IPS-NIHi7 (cell line): ENCODE measurements around the gene CLDN22.
"Not testable (repeated sequence)": the region's sequence is repeated elsewhere in the genome, so short reads cannot be mapped to it uniquely, and the experiment has no call there.

ENCODE experiments used
- DNase-seq: peaks from one replicate; pipeline ENCODE4 v3.0.0; 2012; ENCODE audit warnings: mixed read lengths; ENCODE audit errors: extremely low spot score

Gene CLDN22

GRCh38 chr4:183347146-183347545, 27.1 kb upstream of the CLDN22 start:
- no peak for DNase-seq

DNA sequence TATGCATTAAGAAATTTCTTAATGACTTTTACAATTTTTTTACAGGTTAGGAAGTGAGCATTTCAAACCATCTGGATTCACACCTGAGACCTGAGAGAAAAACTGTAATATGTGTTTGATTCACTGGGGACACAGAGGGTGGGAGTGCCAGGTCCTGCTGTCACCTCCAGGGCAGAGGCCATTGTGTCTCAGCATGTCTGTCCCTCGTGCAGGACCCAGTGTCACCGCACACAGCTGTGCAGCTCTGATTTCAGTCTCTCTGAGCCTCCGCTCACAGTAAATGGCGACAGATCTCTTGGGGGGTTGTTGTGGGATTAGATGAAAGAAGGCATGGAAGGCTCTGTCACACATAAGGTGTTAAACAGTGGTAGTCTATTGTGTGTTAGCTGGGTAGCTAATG, 25.2 kb upstream of the CLDN22 start:
- DNase-seq = no peak

DNA sequence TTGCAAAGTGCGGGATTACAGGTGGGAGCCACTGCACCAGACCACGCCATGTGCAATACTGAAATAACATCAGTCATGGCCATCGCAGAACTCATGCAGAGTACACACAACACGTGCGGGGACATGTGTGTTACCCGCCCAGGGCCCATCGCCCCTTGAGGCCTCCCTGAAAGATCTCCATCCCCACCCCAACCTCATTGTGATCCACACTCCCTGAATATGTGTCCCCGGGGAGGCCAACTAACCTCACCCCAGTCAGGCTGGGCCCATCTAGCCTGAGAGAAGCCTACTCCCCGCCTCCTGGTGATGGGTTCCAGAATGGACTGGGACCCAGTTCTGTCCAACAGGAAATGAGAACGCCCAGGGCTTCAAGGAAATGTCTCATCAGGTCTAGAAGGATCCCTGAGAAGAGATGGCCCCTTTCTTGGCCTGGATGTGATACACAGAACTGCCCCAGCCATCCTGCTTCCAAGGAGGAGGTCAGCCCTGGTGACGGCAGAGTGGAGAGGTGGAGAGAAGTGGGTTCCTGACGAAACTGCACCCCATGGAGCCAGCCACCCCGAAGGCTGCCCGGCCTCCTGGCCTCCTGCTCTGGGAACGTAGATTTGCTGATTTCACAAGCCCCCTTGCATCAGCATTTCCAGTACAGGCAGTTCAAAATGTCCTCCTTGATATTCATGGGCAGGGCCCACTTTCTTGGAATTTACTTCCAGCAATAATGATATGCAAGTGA, 24.6 kb upstream of the CLDN22 start:
- no peak for DNase-seq

GRCh38 chr4:183343730-183344129, 23.7 kb upstream of the CLDN22 start:
- DNase-seq = no peak

GRCh38 chr4:183342541-183343533, 22.8 kb upstream of the CLDN22 start:
- no peak for DNase-seq

DNA sequence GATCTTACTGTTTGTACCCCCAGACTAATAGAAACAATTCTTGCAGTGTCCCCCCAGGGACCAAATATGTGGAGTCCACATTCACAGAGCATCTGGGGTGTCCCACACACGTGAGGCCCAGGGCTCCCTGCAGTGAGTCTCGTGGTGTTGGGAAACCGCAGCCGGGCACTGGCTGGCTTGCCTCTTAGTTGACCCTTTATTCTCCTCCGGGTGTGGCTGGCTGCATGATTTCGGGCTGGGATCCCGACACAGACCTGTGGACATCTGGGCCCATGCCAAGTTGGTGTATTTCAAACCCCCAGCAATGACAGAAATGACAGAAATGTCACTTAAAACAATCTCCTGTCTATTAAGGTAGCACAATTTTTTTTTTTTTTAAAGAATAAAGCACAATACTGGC, 17.8 kb upstream of the CLDN22 start:
- DNase-seq = no peak

DNA sequence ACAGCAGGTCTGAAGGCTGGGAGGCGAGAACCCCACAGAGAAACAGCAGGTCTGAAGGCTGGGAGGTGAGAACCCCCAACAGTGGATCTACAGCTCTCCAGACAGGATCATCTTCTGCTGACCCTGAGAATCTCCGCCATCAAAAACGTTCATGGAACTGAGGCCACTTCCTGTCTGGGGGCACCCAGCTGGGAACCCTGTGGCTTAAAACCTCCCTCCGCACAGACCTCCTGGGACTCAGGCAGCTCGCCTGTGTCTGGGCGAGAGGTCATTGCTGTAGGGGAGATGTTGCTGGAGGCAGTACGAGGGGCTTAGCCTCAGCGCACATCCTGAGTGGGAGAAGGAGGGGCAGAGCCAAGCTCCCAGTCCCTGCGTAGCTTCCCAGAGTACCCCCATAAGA, 17.3 kb upstream of the CLDN22 start:
- no peak for DNase-seq

DNA sequence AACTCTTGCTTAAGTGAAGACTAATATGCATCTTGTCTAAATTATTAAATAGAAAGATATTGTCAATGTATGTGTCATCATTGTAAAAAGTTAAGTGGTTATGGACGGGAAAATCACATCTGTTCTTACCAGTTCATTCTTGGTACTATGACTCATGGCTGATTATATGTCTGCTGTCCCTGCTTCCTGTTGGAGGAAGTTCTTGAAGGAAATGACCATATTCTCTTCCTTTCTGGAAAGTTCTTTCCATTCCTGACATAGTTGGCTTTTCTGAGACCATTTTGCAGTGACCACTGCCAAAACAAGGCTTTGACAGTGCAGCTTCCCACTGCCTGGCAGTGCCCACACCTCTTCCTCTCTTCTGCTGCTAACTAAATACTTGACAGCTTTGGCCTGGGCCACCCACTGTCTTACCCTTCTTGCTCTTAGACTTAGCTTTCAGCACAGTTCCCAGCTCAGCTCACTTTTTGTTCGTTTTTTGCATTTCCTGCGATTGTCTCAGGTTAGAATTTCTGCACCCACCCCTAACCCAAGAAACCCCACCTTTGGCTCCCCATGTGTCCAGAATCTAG, 15.4 kb upstream of the CLDN22 start:
- no peak for DNase-seq

DNA sequence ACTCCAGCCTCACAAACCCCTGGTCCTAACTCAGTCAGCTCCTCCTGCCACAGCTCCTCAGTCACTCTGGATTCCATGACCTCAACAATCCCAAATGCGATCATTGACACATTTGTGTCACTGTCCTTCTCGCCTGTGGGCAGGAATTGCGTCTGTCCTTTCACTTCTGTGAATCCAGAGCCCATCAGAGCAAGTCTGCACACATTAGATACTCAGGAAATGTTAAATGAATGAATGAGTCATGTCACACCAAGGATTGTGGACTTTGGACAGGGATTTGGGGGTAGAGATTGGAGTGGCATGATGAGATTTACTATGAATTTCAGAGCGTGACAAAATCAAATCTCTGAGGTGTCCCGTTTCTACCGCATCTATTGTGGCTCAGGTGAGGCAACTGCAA, 13.9 kb upstream of the CLDN22 start:
- DNase-seq = no peak

- DNase-seq = no peak
Observed at GRCh38 chr4:183333202-183333601, 13.1 kb upstream of the CLDN22 start.

DNA sequence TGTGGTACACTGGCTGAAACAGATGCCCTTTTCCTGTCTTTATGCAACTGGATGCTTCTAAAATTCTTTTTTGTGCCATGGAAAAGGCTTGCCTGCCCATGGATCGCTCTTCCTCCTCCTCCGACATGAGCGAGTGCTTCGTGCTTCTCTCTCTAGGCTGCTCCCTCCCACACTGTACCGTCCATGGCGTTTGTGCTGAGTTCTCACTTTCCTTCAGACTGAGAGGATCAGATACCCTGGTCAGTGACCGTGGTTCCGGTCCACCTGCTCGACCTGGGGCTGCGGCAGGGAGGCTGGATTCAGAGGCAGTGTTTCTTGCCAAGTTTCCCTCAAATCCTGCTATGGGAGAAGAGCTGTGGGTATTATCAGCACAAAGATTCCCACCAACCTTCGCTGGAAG, 12.4 kb upstream of the CLDN22 start:
- DNase-seq = no peak

GRCh38 chr4:183330841-183331240, 10.8 kb upstream of the CLDN22 start:
- DNase-seq = no peak

GRCh38 chr4:183329954-183330742, 10.1 kb upstream of the CLDN22 start:
- no peak for DNase-seq

GRCh38 chr4:183329244-183329643, 9.2 kb upstream of the CLDN22 start:
- DNase-seq = no peak

DNA sequence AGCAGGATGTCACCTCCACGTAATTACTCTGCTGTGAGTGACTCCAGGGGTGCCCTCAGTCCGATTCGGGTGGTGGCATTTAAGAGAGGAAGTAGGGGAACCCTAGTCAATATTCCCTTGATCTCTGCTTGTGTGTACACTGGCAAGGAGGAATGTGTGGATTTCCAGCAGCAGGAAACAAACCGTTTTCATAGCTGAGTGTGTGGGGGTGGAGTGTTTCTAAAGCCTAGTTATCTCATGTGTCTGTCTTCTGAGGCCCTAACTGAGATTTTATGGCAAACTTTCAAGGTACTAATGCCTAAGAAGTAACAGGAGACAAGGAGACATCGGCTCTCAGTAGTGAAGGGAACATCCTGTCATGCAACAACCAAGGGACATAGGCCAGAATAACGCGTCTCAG, 8.8 kb upstream of the CLDN22 start:
- no peak for DNase-seq

- no peak for DNase-seq
Observed at GRCh38 chr4:183327827-183328226, 7.8 kb upstream of the CLDN22 start.

GRCh38 chr4:183326853-183327252, 6.8 kb upstream of the CLDN22 start:
- no peak for DNase-seq

DNA sequence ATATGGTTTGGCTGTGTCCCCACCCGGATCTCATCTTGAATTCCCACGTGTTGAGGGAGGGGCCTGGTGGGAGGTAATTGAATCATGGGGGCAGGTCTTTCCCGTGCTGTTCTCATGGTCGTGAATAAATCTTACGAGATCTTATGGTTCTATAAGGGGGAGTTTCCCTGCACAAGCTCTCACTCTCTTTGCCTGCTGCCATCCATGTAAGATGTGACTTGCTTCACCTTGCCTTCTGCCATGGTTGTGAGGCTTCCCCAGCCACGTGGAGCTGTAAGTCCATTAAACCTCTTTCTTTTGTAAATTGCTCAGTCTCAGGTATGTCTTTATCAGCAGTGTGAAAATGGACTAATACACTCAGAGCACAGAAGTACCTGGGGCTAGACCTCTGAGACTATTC, 6.3 kb upstream of the CLDN22 start:
- DNase-seq = not testable (repeated sequence)

DNA sequence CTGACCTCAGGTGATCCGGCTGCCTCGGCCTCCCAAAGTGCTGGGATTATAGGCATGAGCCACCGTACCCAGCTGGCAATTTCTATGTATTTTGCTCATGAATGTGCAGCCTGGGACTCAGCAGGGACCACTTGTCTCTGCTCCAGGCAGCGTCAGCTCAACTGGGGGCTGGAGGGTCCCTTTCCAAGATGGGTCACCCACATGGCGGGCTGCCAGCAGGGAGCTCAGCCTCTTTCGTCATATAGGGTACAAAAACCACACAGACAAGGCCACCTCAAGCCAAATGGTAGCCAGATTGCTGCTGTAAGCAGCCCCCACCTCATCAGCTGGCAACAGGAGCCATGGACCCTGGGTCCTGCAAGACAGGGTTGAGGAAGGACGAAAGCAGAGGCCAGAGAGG, 4.5 kb upstream of the CLDN22 start:
- no peak for DNase-seq

DNA sequence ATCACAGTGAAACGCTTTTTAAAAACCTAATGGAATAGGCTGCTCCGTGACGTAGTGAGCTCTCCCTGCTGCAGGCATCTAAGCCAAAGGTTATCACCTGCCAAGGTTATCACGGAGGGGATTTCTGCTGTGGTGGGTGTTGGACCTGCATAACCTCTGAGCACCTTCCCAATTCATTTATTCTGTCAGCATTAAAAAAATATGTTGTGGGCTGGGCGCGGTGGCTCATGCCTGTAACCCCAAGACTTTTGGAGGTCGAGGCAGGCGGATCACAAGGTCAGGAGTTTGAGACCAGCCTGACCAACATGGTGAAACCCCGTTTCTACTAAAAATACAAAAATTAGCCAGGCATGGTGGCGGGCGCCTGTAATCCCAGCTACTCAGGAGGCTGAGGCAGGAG, 4.0 kb upstream of the CLDN22 start:
- not testable (repeated sequence) for DNase-seq

DNA sequence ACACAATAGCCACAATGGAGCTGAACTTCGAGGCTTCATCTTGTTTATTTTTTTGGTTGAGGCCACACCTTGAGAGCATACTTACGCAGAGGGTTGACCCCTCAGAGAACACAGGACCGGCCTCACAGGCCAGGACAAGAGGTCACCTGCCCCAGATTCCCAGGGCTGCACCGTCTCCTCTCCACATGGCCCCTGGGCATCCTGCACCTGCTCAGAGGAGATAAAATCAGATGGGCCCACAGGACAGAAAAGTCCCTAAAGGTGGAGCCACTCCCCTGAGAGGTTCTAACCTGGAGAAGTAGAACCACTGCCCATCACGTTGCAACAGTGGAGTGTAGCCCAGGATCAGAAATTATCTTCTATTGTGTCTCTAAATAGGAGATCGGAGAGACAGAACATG, 3.2 kb upstream of the CLDN22 start:
- DNase-seq = no peak

- DNase-seq = no peak
Observed at GRCh38 chr4:183322326-183322725, 2.2 kb upstream of the CLDN22 start, which contains the start of gene CLDN24. Gene CLDN24 (minus strand): TSS chr4:183322426. CDS start chr4:183322426, 0 bp downstream.
